ENCODE measurements around the gene FARP1.

The FARP1 gene

GRCh38 chr13:98490866-98491265, 348.0 kb downstream of the FARP1 start:
- CTCF ChIA-PET = interaction anchor here (1.0 kb wide), 1 partner anchor 162 kb away, joined by 3 read pairs; no protein-coding TSS in a partner anchor

GRCh38 chr13:98492335-98493041, 349.6 kb downstream of the FARP1 start:
- ChIA-PET CTCF (interaction anchor here (1.2 kb wide), 1 partner anchor 161 kb away, joined by 4 read pairs; no protein-coding TSS in a partner anchor), POLR2A (no interaction called here)
- DNase-seq (ENCODE audit: low read depth, low spot score) = no peak
- no peak overlapping the region for H3K4me3 ChIP-seq (ENCODE audit: low read depth, low read length)
- TF ChIP-seq CTCF (IDR thresholded peaks at IDR 0.05; ENCODE audit: insufficient read depth, low read length, missing control alignments) = no peak

More at GRCh38 chr13:98490866-98491265, 348.0 kb downstream of the FARP1 start:
- POLR2A ChIA-PET = no interaction called here
- H3K4me3 ChIP-seq (ENCODE audit: low read depth, low read length) = no peak overlapping the region
- no peak for DNase-seq (ENCODE audit: low read depth, low spot score)
- no peak for TF ChIP-seq CTCF (IDR thresholded peaks at IDR 0.05; ENCODE audit: insufficient read depth, low read length, missing control alignments)

- ChIA-PET POLR2A (no interaction called here), CTCF (interaction anchor here (1.2 to 1.9 kb wide), 2 partner anchors 15 to 161 kb away, joined by 4 to 7 read pairs; no protein-coding TSS in a partner anchor)
- DNase-seq (ENCODE audit: low read depth, low spot score) = no peak
- H3K4me3 ChIP-seq (ENCODE audit: low read depth, low read length) = no peak overlapping the region
- TF ChIP-seq CTCF (IDR thresholded peaks at IDR 0.05; ENCODE audit: insufficient read depth, low read length, missing control alignments) = no peak
Measured at GRCh38 chr13:98493042-98493712, 350.3 kb downstream of the FARP1 start.

- ChIA-PET CTCF (interaction anchor here (0.9 to 1.9 kb wide), 4 partner anchors 9 to 13 kb away, joined by 3 to 8 read pairs (median 5); no protein-coding TSS in a partner anchor), POLR2A (no interaction called here)
Measured at GRCh38 chr13:98494769-98495168, 351.9 kb downstream of the FARP1 start.

GRCh38 chr13:98495627-98496478, 353.0 kb downstream of the FARP1 start:
- POLR2A ChIA-PET = interaction anchor here (0.6 kb wide), 1 partner anchor 674 kb away, joined by 3 read pairs; no protein-coding TSS in a partner anchor
- H3K4me3 ChIP-seq (ENCODE audit: low read depth, low read length) = no peak overlapping the region
- DNase-seq (ENCODE audit: low read depth, low spot score) = no peak
- no peak for TF ChIP-seq CTCF (IDR thresholded peaks at IDR 0.05; ENCODE audit: insufficient read depth, low read length, missing control alignments)
- CTCF ChIA-PET = interaction anchor here (0.9 to 1.7 kb wide), 4 partner anchors 8 to 344 kb away, joined by 3 to 8 read pairs (median 3); no protein-coding TSS in a partner anchor

More at GRCh38 chr13:98494769-98495168, 351.9 kb downstream of the FARP1 start:
- no peak for TF ChIP-seq CTCF (IDR thresholded peaks at IDR 0.05; ENCODE audit: insufficient read depth, low read length, missing control alignments)
- no peak overlapping the region for H3K4me3 ChIP-seq (ENCODE audit: low read depth, low read length)
- DNase-seq (ENCODE audit: low read depth, low spot score) = no peak

Measured in AG04449 (cell line).